ENCODE data around the gene APOC3. TPM values are rescaled to one million over a fixed set of nuclear protein-coding genes. Genes with fewer than 3 reads are reported as not detected.

The APOC3 gene
- total and polyA plus RNA-seq, 10 of the 15 experiments (the other 5 are each of a cell fraction or from before 2014, with no cell fraction given): 1.9 TPM; not detected in 9

DNA sequence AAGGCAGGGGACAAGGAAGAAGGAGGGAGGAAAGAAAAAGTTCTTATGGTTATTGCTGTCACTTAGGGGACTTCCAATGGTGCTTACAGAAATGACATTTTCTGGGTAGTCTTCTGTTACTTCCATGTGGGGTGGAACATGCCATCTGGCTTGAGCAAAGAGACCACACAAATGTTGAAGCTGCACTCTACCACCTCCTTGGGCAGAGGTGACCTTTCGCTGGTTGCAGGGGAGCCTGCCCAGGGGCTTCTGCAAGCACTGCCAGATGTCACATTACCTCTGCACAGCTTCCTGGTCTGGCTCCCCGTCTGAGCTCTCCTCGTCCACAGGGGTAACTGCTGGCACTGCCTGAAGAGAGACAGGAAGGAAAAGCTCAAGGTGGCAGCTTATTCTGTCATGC lies 40.3 kb downstream of the APOC3 start:
- no peaks in the 10 kb centered on the region for H3K79me2 ChIP-seq (ENCODE audit: control insufficient read depth, insufficient read depth, low read length)
- no peaks in the 10 kb centered on the region for H3K27me3 ChIP-seq (replicated peaks in 1 of 2; ENCODE audit: control insufficient read depth in 2 of 2, insufficient read depth in 2 of 2, low read length in 1 of 2)
- no TSS peak for BruUV-seq (replicated peaks)
- TF ChIP-seq SMAD5 (IDR thresholded peaks at IDR 0.05; ENCODE audit: low read depth) (no peak), SMC3 (IDR thresholded peaks at IDR 0.05; ENCODE audit: borderline replicate concordance, low read length) (no peak)
- TF ChIP-seq, protein P1, sequence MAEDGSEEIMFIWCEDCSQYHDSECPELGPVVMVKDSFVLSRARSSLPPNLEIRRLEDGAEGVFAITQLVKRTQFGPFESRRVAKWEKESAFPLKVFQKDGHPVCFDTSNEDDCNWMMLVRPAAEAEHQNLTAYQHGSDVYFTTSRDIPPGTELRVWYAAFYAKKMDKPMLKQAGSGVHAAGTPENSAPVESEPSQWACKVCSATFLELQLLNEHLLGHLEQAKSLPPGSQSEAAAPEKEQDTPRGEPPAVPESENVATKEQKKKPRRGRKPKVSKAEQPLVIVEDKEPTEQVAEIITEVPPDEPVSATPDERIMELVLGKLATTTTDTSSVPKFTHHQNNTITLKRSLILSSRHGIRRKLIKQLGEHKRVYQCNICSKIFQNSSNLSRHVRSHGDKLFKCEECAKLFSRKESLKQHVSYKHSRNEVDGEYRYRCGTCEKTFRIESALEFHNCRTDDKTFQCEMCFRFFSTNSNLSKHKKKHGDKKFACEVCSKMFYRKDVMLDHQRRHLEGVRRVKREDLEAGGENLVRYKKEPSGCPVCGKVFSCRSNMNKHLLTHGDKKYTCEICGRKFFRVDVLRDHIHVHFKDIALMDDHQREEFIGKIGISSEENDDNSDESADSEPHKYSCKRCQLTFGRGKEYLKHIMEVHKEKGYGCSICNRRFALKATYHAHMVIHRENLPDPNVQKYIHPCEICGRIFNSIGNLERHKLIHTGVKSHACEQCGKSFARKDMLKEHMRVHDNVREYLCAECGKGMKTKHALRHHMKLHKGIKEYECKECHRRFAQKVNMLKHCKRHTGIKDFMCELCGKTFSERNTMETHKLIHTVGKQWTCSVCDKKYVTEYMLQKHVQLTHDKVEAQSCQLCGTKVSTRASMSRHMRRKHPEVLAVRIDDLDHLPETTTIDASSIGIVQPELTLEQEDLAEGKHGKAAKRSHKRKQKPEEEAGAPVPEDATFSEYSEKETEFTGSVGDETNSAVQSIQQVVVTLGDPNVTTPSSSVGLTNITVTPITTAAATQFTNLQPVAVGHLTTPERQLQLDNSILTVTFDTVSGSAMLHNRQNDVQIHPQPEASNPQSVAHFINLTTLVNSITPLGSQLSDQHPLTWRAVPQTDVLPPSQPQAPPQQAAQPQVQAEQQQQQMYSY (CRISPR knock-in tag; IDR thresholded peaks at IDR 0.05): no peak
- WGBS (ENCODE audit: insufficient coverage, insufficient replicate concordance, low lambda C conversion rate, missing lambda C conversion rate): 49% methylated on average over 3 of the region's 3 CpGs
- SMC1A ChIA-PET (ENCODE audit: uncharacterized antibody, unreplicated experiment): interaction anchor here (0.7 to 1.5 kb wide), 2 partner anchors 11 to 19 kb away, joined by 3 read pairs; no protein-coding TSS in a partner anchor
- H4K20me1 ChIP-seq (ENCODE audit: control insufficient read depth, insufficient read depth): no peaks in the 10 kb centered on the region
- H3K9ac ChIP-seq (ENCODE audit: control insufficient read depth, insufficient read depth, low read length): no peak overlapping the region
- H3K4me3 ChIP-seq: no peak overlapping the region
- POLR2A ChIA-PET: no interaction called here
- FAIRE-seq (no peak), ATAC-seq (no peak), DNase-seq (ENCODE audit: low read depth, low spot score) (no peak)
- H3K9me3 ChIP-seq (replicated peaks; ENCODE audit: control insufficient read depth, insufficient read depth, low read length): no peaks in the 10 kb centered on the region
- RAD21 ChIA-PET (ENCODE audit: unreplicated experiment): interaction anchor here (0.6 to 1.0 kb wide), 2 partner anchors 11 to 230 kb away, joined by 3 read pairs; no protein-coding TSS in a partner anchor
- peaks cover 16 to 17% of the 10 kb centered on the region in 2 experiments for H3K36me3 ChIP-seq (ENCODE audit: control insufficient read depth in 2 of 2, insufficient read depth in 2 of 2, low read length in 1 of 2)
- H3K27ac ChIP-seq (ENCODE audit: control insufficient read depth, insufficient read depth): no peak overlapping the region
- in situ Hi-C loops (cut with MboI) (no loop called here), intact Hi-C loops (cut with micrococcal nuclease; ENCODE audit: unreplicated experiment) (no loop called here)
- no peak overlapping the region for H3K4me2 ChIP-seq (ENCODE audit: control insufficient read depth, insufficient read depth)
- CTCF ChIA-PET: interaction anchor here (1.3 to 1.9 kb wide), 3 partner anchors 9 to 236 kb away, joined by 4 to 14 read pairs (median 5); no protein-coding TSS in a partner anchor
- no peak overlapping the region for H2AFZ ChIP-seq (ENCODE audit: control insufficient read depth, low read depth, low read length)
- H3K4me1 ChIP-seq (ENCODE audit: control insufficient read depth, insufficient read depth, low read length): no peaks in the 10 kb centered on the region
